ENCODE measurements around the gene TFIP11. TPM values are rescaled to one million over a fixed set of nuclear protein-coding genes. Genes with fewer than 3 reads are reported as not detected.

Gene TFIP11
- polyA plus RNA-seq, 2 of the 4 experiments (the other 2 are of a cell fraction): 21.1 to 28.8 TPM

DNA sequence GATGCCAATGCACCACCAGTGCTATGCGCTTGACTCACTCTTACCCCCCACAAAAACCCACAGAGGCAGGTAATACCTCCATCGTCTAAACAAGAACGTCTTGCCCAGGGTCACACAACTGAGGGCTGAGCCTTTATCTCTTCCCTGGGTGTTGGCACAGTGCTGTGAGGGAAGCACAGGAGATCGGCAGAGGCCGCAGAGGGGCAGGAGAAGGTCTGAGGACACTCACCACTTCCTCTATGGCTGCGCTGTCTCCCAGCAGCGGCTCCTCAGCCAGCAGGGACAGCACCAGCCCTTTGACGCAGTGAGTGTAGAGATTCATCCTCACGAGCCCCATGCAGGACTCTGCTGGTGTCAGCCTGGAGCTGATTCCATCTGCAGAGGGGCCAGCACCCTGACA is 48.6 kb downstream of the TFIP11 start:
- TF ChIP-seq, protein P1, sequence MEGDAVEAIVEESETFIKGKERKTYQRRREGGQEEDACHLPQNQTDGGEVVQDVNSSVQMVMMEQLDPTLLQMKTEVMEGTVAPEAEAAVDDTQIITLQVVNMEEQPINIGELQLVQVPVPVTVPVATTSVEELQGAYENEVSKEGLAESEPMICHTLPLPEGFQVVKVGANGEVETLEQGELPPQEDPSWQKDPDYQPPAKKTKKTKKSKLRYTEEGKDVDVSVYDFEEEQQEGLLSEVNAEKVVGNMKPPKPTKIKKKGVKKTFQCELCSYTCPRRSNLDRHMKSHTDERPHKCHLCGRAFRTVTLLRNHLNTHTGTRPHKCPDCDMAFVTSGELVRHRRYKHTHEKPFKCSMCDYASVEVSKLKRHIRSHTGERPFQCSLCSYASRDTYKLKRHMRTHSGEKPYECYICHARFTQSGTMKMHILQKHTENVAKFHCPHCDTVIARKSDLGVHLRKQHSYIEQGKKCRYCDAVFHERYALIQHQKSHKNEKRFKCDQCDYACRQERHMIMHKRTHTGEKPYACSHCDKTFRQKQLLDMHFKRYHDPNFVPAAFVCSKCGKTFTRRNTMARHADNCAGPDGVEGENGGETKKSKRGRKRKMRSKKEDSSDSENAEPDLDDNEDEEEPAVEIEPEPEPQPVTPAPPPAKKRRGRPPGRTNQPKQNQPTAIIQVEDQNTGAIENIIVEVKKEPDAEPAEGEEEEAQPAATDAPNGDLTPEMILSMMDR (IDR thresholded peaks at IDR 0.05): no peak
- TF ChIP-seq NFE2L2 (conservative IDR thresholded peaks at IDR 0.05; ENCODE audit: low read length) (no peak), MAX (IDR thresholded peaks at IDR 0.05) (no peak), RARB (CRISPR knock-in tag; IDR thresholded peaks at IDR 0.05) (no peak), TFCP2L1 (CRISPR knock-in tag; IDR thresholded peaks at IDR 0.05) (no peak), RNF2 (IDR thresholded peaks at IDR 0.05; ENCODE audit: borderline replicate concordance, low read depth) (no peak), CEBPB (IDR thresholded peaks at IDR 0.05) (no peak), SMC3 (IDR thresholded peaks at IDR 0.05) (no peak), ZSCAN20 (CRISPR knock-in tag; IDR thresholded peaks at IDR 0.05) (no peak), REST (IDR thresholded peaks at IDR 0.05) (no peak), KDM1A (IDR thresholded peaks at IDR 0.05; ENCODE audit: low read depth) (no peak), HOXA7 (CRISPR knock-in tag; IDR thresholded peaks at IDR 0.05) (no peak), HOXB5 (CRISPR knock-in tag; IDR thresholded peaks at IDR 0.05) (no peak), PHF8 (IDR thresholded peaks at IDR 0.05; ENCODE audit: borderline replicate concordance, low read depth) (no peak), HOXB13 (CRISPR knock-in tag; IDR thresholded peaks at IDR 0.05; ENCODE audit: low read depth) (no peak), RAD21 (conservative IDR thresholded peaks at IDR 0.05 in 1 of 2, IDR thresholded peaks at IDR 0.05 in 1 of 2) (no peak), NR3C1 (IDR thresholded peaks at IDR 0.05) (no peak)
- TF ChIP-seq, protein P2, sequence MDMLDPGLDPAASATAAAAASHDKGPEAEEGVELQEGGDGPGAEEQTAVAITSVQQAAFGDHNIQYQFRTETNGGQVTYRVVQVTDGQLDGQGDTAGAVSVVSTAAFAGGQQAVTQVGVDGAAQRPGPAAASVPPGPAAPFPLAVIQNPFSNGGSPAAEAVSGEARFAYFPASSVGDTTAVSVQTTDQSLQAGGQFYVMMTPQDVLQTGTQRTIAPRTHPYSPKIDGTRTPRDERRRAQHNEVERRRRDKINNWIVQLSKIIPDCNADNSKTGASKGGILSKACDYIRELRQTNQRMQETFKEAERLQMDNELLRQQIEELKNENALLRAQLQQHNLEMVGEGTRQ (IDR thresholded peaks at IDR 0.05): no peak
- FAIRE-seq: no peak
- no peaks in the 10 kb centered on the region for H3K4me1 ChIP-seq
- ChIA-PET POLR2A (no interaction called here), CTCF (interaction anchor here (1.1 to 6.3 kb wide), 3 partner anchors 11 to 97 kb away, joined by 3 to 85 read pairs (median 65); no protein-coding TSS in a partner anchor)
- no peak for DNase-seq (ENCODE audit: low read depth in 1 of 2, low spot score in 1 of 2)
- no peak overlapping the region for H3K4me2 ChIP-seq
- WGBS (ENCODE audit: missing lambda C conversion rate): 83% methylated on average over 7 of the region's 9 CpGs
- H3K4me3 ChIP-seq: no peak overlapping the region
- H3K9me3 ChIP-seq: no peaks in the 10 kb centered on the region
- ATAC-seq: no peak
- no peak overlapping the region for H3K27ac ChIP-seq

DNA sequence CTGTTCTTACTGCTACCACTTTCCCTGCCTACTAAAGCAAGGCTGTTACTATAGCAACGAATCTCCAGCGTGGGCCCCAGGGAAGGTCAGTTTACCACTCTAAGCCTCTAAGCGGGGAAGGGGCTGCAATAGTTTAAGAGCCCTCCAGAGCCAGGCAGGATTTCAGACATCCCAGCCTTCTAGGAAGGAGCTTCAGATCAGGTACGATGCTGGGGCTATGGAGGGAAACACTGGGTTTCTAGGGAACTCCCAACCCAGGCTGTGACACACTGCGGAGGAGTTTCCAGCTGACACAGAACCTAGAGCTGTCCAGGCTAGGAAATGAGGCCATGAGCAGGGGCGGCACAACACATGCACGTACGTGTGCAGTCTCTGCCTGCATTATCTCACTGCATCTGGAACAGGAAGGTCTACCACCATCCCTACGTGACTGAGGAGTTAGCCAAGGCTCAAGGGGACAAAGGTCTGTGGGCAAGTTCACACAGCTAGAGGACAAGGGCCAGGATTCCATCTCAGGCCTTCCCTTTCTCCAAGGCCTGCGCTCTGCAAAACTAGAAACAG is 49.1 kb downstream of the TFIP11 start:
- H3K4me1 ChIP-seq: no peaks in the 10 kb centered on the region
- no peak for FAIRE-seq
- 82% methylated on average over 10 of the region's 10 CpGs for WGBS (ENCODE audit: missing lambda C conversion rate)
- no peak overlapping the region for H3K4me2 ChIP-seq
- DNase-seq (ENCODE audit: low read depth in 1 of 2, low spot score in 1 of 2): no peak
- no peak for TF ChIP-seq ZFP36 (IDR thresholded peaks at IDR 0.05; ENCODE audit: borderline replicate concordance, partially characterized antibody)
- no peak for TF ChIP-seq CBX8 (IDR thresholded peaks at IDR 0.05)
- no peak overlapping the region for H3K4me3 ChIP-seq
- H3K9me3 ChIP-seq: no peaks in the 10 kb centered on the region
- POLR2A ChIA-PET: interaction anchor here (0.7 kb wide), 1 partner anchor 21 kb away, joined by 3 read pairs; the partner anchor contains the start of genes HPS4 and SRRD
- CTCF ChIA-PET: interaction anchor here (1.1 to 6.3 kb wide), 5 partner anchors 10 to 97 kb away, joined by 3 to 85 read pairs (median 20); no protein-coding TSS in a partner anchor
- ATAC-seq: no peak
- H3K27ac ChIP-seq: no peak overlapping the region

Data from A549 (cell line).